GM18520 (cell line): Measurements from ENCODE around the gene TXNRD1.
"Not testable (repeated sequence)": the region's sequence is repeated elsewhere in the genome, so short reads cannot be mapped to it uniquely, and the experiment has no call there.

Source experiments
- ATAC-seq: cut with Tn5 transposase; IDR thresholded peaks from one replicate; pipeline ENCODE4 v1.9.1; 2021; ENCODE audit not compliant: unreplicated experiment

TXNRD1 gene

DNA sequence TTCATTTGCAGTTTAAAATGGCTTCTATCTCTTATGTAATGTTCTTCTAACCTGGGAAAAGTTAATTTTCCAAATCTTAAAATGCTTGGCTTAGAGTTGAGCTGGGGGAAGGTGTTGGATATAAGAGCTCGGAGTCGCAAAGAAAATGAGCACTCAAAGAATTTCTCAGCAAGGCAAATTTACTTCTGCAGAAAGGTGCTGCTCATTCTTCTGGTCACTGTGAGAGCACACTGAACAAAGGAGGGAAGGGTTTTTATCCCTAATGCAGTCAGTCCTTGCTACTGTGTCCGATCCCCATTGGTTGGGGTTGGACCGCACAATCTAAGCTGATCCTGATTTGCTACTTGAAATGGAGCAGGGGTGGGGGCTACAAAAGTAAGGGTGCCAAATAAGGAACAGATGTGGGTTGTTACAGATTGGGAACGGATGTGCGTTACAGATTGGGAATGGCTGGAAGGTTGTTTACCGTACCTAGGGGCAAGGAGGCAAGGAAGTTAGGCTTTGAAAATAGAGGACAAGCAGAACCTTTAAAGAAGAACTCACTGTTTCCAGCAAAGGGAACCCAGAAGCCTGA lies 19.4 kb downstream of the TXNRD1 start:
- no peak for ATAC-seq

- no peak for ATAC-seq
Measured at GRCh38 chr12:104237930-104238329, 22.4 kb downstream of the TXNRD1 start.

DNA sequence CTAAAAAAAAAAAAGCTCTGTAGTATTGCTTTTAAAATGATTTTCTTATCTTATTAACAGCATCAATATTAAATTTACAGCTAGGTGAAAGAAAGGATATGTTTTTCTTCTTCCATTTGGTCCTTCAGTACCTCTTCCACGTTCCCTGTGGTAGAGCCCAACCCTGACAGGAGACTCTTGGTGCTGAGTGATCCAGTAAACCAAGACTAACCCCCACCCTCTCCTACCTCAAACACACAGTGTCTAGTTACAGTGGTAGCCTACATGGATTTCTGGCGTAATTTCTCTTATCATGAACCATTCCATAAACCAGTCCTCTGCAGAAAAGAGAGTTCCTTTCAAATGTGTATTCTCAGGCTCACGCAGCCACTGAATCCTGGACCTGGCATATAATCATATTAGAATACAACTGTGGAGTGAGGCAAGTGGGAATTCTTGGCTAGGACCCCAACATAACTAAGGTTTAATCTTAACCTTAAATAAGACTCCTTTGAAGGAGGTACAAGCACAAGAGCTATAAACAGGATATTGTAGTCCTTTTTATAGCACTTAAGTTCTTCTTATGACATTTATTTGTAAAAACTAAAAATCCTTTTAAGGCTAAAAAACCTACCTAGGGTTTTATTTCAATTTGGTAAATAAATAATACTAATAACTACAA lies 27.1 kb downstream of the TXNRD1 start:
- ATAC-seq: no peak

- no peak for ATAC-seq
Measured at GRCh38 chr12:104243551-104243950, 28.0 kb downstream of the TXNRD1 start.

DNA sequence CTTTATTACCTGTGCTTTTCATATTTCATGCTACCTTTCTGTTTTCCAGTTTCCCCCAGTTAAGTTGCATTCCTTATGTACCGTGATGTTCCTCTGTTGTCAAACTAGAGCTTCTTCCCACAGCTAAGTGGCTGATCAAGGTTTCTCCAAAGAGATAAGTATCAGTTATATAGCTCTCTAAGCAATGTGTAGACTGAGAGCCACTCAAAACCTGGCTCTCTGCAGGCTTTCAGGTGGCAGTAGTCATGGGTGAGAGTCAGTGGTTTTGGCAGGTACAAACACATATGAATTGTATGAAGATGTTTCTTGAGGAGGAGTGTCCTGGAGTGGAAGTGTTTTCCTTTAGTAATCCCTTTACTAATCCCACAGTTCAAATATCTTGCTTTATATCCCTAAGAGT lies 28.4 kb downstream of the TXNRD1 start:
- no peak for ATAC-seq

GRCh38 chr12:104247698-104248097 lies 32.1 kb downstream of the TXNRD1 start:
- ATAC-seq: no peak

DNA sequence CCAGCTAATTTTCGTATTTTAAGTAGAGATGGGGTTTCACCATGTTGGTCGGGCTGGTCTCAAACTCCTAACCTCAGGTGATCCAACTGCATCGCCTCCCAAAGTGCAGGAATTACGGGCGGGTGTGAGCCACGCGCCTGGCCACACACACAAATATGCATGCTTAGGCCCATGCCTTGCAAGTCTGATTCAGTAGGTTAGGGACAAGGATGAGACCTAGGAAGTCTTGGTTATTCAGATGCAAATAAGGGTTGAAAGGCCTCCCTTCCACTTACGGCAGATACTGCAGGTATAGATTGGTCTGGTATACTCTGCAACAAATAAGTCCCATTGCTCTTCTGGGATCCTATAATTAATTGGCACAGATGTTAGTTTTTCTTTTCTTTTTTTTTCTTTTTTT lies 32.9 kb downstream of the TXNRD1 start:
- no peak for ATAC-seq

DNA sequence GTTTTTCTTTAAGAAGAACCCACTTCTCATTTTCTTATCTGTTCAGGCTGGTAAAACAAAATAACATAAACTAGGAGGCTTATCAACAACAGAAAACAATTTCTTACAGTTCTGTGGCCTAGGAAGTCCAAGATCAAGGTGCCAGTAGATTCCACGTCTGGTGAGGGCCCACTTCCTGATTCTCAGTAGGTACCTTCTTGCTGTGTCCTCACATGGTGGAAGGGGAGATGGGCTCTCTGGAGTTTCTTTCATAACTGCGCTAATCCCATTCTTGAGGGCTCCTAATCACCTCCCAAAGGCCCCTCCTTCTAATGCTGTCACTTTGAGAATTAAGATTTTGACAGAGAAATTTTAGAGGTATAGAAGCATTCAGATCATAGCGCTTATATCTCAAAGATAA lies 33.4 kb downstream of the TXNRD1 start:
- no peak for ATAC-seq

GRCh38 chr12:104249898-104250297 lies 34.3 kb downstream of the TXNRD1 start:
- no peak for ATAC-seq

DNA sequence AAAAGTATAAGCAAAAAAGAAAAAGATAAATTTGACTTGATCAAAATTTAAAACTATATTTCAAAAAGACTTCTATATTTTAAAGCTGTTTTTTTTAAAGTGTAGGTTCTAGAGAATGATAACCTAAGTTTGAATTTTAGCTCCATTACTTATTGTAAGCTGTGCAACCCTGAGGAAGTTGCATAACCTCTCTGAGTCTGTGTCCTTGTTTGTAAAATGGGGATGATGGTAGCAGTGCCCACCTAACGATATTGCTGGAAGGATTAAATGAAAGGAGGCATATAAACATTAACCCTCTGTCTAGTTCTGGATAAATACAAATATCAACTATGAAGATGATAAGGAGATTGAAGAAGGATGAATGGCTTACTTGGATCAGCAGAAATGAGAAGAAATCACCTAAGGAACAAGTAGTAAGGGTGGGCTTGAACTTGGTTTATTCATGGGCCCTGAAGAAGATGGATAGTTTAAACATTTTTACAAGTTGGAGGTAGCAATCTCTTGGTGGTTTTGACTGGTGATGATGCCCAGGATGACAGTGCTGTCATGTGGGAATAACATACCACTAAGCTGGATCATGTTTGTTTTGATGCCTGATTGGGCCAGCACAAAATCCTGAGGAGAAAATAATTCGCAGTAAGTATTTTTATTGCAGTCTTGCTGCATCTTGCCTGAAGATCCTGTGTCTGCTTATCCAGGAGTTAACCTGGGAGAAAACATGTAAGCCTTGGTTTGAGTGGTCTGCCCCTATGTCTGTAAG lies 35.0 kb downstream of the TXNRD1 start:
- no peak for ATAC-seq

DNA sequence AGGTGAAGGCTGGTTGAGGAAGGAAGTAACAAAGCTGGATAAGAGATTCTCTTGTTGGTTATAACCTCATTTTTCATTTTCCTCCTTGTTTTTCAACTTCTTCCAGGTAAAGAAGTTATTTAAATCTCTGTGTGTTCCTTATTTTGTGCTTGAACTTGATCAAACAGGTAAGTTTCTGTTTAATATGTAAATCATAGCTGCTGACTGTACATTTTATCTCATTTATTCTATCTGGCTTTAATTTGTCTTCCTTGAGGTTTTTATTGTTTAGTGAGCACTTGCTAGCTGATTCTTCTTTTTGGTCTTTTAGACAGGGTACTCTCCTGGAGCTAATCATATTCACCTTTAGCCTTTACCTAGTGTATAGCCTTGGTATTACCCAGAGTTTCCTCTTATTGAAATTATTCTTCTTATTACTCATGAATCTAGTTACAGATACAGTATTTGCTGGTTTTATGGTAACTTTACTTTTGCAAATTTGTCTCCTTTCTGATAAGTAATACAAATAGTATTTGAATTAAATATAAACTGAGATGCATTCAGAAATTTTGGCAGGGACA lies 42.4 kb downstream of the TXNRD1 start:
- ATAC-seq: no peak

- ATAC-seq: no peak
Measured at GRCh38 chr12:104258476-104259067, 43.0 kb downstream of the TXNRD1 start.

- no peak for ATAC-seq
Measured at GRCh38 chr12:104263026-104263425, 47.4 kb downstream of the TXNRD1 start.

- ATAC-seq: no peak
Measured at GRCh38 chr12:104263580-104264358, 48.2 kb downstream of the TXNRD1 start.

DNA sequence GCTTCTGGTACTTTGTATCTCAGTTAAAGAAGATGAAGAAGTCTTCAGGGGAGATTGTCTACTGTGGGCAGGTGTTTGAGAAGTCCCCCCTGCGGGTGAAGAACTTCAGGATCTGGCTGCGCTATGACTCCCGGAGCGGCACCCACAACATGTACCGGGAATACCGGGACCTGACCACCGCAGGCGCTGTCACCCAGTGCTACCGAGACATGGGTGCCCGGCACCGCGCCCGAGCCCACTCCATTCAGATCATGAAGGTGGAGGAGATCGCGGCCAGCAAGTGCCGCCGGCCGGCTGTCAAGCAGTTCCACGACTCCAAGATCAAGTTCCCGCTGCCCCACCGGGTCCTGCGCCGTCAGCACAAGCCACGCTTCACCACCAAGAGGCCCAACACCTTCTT lies 49.9 kb downstream of the TXNRD1 start:
- not testable (repeated sequence) for ATAC-seq

DNA sequence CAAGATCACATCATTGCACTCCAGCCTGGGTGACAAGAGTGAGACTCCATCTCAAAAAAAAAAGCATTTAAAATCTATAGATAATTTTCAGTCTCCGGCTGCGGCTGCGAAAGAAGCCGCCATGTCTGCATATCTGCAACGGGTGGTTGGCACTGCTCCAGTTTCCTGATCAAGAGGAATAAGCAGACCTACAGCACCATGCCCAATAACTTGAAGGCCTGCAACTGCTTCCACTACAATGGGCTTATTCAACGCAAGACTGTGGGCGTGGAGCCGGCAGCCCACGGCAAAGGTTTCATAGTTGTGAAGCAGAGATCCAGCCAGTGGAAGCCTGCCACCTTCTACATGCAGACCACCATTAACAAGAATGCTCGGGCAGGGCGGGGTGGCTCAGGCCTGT lies 57.4 kb downstream of the TXNRD1 start:
- ATAC-seq: no peak

- no peak for ATAC-seq
Measured at GRCh38 chr12:104273503-104273902, 57.9 kb downstream of the TXNRD1 start.

DNA sequence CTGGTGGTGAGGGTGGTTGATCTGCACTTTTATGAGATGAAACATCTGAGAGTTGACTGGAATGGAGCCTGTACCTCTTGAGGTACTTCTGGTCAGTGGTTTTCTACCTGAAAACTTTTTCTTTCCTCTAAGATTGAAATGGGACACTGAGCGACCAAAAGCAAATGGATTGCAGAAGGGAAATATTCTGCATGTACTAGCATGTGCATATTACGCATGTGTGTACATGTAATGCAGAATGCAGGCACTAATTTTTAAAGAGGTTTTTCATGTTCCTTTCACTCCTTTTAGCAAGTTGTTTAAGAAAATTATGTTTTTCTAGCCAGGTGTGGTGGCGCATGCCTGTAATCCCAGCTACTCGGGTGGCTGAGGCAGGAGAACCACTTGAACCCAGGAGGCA lies 59.2 kb downstream of the TXNRD1 start:
- no peak for ATAC-seq

DNA sequence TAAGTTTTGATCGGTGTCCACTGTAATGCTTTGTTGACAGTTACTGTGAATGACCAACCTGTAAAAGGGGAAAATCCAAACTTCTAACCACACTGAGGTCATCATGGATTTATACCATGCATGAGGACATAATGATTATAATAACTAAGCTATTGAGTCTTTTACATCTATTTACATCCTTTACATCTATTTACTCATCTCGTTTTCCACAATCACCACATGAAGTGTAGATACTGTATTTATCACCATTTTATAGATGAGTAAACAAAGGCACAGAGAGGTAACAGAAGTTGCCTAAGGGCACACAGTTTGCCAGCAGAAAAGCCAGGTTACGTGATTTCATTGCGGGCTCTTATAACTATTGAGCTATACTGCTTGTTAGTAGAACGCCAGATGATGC lies 60.1 kb downstream of the TXNRD1 start:
- ATAC-seq: no peak

DNA sequence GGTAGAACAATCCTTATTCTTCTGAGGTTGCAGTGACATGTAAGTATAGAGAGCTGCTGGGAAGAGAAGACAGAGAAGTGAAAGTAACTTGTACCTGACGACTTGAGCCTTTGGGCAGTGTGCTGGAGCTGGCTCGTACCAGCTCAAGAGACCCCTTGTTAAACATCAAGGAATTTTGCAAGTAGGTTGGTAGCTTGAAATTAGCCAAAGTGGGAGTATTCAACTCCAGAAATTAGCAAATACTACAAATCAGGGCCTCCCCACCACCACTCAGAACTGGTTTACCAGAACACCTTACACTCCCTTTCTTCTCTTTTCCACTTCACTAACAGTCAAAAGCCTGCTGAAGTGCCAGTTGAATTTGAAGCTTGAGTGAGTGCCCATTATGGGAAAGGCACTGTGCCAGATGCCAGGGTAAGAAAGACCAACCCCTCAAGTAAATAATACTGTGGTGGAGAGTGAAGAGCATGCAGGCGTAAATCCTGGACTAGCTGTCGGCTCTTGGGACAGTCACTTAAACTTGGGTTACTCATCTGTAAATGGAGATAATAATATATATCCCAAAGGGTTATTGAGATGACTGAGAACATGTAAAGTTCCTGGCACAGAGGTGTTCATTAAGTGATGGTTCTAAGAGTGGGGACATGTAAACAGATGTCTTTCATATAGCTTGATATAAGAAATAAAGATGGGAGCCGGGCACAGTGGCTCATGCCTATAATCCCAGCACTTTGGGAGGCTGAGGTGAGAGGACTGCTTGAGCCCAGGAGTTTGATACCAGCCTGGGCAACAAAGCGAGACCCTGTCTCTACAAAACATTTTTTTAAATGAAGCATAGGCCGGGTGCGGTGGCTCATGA lies 60.9 kb downstream of the TXNRD1 start:
- ATAC-seq: peak; percentile 45
